Stimulated activated CD4-positive, alpha-beta T cell treated with anti-CD3 and anti-CD28 coated beads, Interleukin-4, amount 100 ng/mL, for 4 hours (primary cell): ENCODE data around the gene KIF24.
"Not testable (repeated sequence)": the region's sequence is repeated elsewhere in the genome, so short reads cannot be mapped to it uniquely, and the experiment has no call there.

ENCODE experiments used
- DNase-seq, 2 experiments: peaks; one replicate each; pipeline ENCODE4 v3.0.0-alpha.2; 2020

The KIF24 gene

GRCh38 chr9:34328987-34329832 lies at the start of gene KIF24, which contains the start of gene NUDT2:
Gene KIF24, minus strand, starts transcription at chr9:34329268. Its CDS starts 17,922 bp downstream, at chr9:34311346.
Gene NUDT2, plus strand, starts transcription at chr9:34329569. Its CDS starts 9,471 bp downstream, at chr9:34339040.
- DNase-seq: peak; percentile 90 to 97

- DNase-seq: no peak
Measured at GRCh38 chr9:34378376-34379060, 49.5 kb upstream of the KIF24 start.

GRCh38 chr9:34377404-34377746 lies 48.3 kb upstream of the KIF24 start:
- no peak for DNase-seq

- peak; percentile 94 to 95 for DNase-seq
Measured at GRCh38 chr9:34376596-34377403, 47.7 kb upstream of the KIF24 start, which contains the start of gene MYORG. Gene MYORG, minus strand, starts transcription at chr9:34376898. Its CDS starts 3,955 bp downstream, at chr9:34372943.

- DNase-seq: peak; percentile 23 to 28
Measured at GRCh38 chr9:34375901-34376595, 47.0 kb upstream of the KIF24 start.

- DNase-seq: no peak
Measured at GRCh38 chr9:34374905-34375552, 46.0 kb upstream of the KIF24 start.

GRCh38 chr9:34374339-34374738 lies 45.3 kb upstream of the KIF24 start:
- no peak for DNase-seq

GRCh38 chr9:34373749-34374148 lies 44.7 kb upstream of the KIF24 start:
- no peak for DNase-seq

- no peak for DNase-seq
Measured at GRCh38 chr9:34372467-34373011, 43.5 kb upstream of the KIF24 start.

- DNase-seq: no peak
Measured at GRCh38 chr9:34371886-34372466, 42.9 kb upstream of the KIF24 start.

GRCh38 chr9:34370970-34371880 lies 42.2 kb upstream of the KIF24 start:
- no peak for DNase-seq

- no peak for DNase-seq
Measured at GRCh38 chr9:34370335-34370969, 41.4 kb upstream of the KIF24 start.

GRCh38 chr9:34369636-34370035 lies 40.6 kb upstream of the KIF24 start:
- DNase-seq: no peak

GRCh38 chr9:34368796-34369195 lies 39.7 kb upstream of the KIF24 start:
- DNase-seq: not testable (repeated sequence)

- not testable (repeated sequence) for DNase-seq
Measured at GRCh38 chr9:34367751-34368410, 38.8 kb upstream of the KIF24 start.

- DNase-seq: no peak
Measured at GRCh38 chr9:34366365-34366764, 37.3 kb upstream of the KIF24 start.

- DNase-seq: no peak
Measured at GRCh38 chr9:34365282-34365681, 36.2 kb upstream of the KIF24 start.

GRCh38 chr9:34363619-34364351 lies 34.7 kb upstream of the KIF24 start:
- DNase-seq: no peak
